K562 (cell line): Measurements from ENCODE around the gene ARMC8. TPM values are rescaled to one million over a fixed set of nuclear protein-coding genes. Genes with fewer than 3 reads are reported as not detected.

Experiments
- DNMT1 ChIP-seq: fragments of 450-650 bp; IDR thresholded peaks from 2 replicates; pipeline ENCODE4 v1.6.1; 2016; ENCODE audit warnings: antibody characterized with exemption, mild to moderate bottlenecking
- ESRRA ChIP-seq: fragments of 450-650 bp; IDR thresholded peaks from 2 replicates; pipeline ENCODE4 v1.6.1; 2014; ENCODE audit warnings: low read depth, mild to moderate bottlenecking, moderate library complexity, borderline replicate concordance
- FOXJ3 ChIP-seq: sonication (generic); formaldehyde crosslinking; IDR thresholded peaks from 2 replicates; pipeline ENCODE4 v1.4.0; 2020; ENCODE audit warnings: mild to moderate bottlenecking, missing genetic modification reagents
- HNRNPH1 ChIP-seq: fragments of 200-400 bp; formaldehyde crosslinking; optimal IDR thresholded peaks from 2 replicates; pipeline ENCODE3; 2017; ENCODE audit warnings: low read depth, mild to moderate bottlenecking, low read length, moderate library complexity
- NR2F6 ChIP-seq: fragments of 450-650 bp; formaldehyde crosslinking; IDR thresholded peaks from 2 replicates; pipeline ENCODE4 v1.4.0; 2020; ENCODE audit warnings: mild to moderate bottlenecking
- RHOXF2B ChIP-seq: fragments of 250-450 bp; sonication (Bioruptor Pico); conservative IDR thresholded peaks from 2 replicates; pipeline ENCODE4 v1.5.1; 2021
- RUNX1 ChIP-seq: sonication (generic); IDR thresholded peaks from 2 replicates; pipeline ENCODE4 v1.6.1; 2016; ENCODE audit warnings: antibody characterized with exemption, low read depth
- SMARCE1 ChIP-seq: fragments of 450-650 bp; IDR thresholded peaks from 2 replicates; pipeline ENCODE4 v1.7.1; 2016; ENCODE audit warnings: mild to moderate bottlenecking
- SMC3 ChIP-seq: conservative IDR thresholded peaks from 2 replicates; pipeline ENCODE4 v1.6.1; 2011; ENCODE audit warnings: low read depth, low read length, improper control_type of control experiment; ENCODE audit not compliant: insufficient read depth
- TSC22D4 ChIP-seq: fragments of 450-650 bp; IDR thresholded peaks from 2 replicates; pipeline ENCODE4 v1.6.1; 2016; ENCODE audit warnings: missing genetic modification characterization, missing biosample characterization, control low read depth
- ZBTB40 ChIP-seq, 2 experiments: fragments of 450-650 bp in 1 of 2; sonication (generic) in 1 of 2; formaldehyde crosslinking in 1 of 2; IDR thresholded peaks; 2 replicates each; pipeline versions ENCODE4 v1.7.1 to v1.9.0; 2016 to 2022; ENCODE audit warnings: inconsistent platforms in 1 of 2, mild to moderate bottlenecking in 1 of 2, missing genetic modification reagents in 1 of 2
- ZNF778 ChIP-seq: fragments of 450-650 bp; formaldehyde crosslinking; IDR thresholded peaks from 2 replicates; pipeline ENCODE4 v1.4.0; 2020; ENCODE audit warnings: mild to moderate bottlenecking, moderate library complexity
- polyA plus RNA-seq, 8 experiments: library from polyadenylated mRNA; depleted of rRNA in 4 of 8; stranded (reverse) in 5 of 8; unstranded in 3 of 8; fragments of >200 nt; fragmentation: Nextera tagmentation in 2 of 8; fragmentation: Illumina TruSeq in 1 of 8; extraction: Ambion mirVana in 2 of 8; extraction: Trizol in 1 of 8; gene quantifications; 2 replicates each; pipeline versions ENCODE4 v1.2.1 to v1.2.3, GENCODE V29; 2011 to 2014; ENCODE audit warnings: inconsistent platforms in 1 of 8, missing spikeins in 1 of 8
- total RNA-seq, 7 experiments: library from RNA; depleted of rRNA in 6 of 7; stranded (reverse); fragments of >200 nt in 6 of 7; fragmentation: Illumina TruSeq in 2 of 7; extraction: Trizol in 2 of 7; gene quantifications; 2 replicates each; pipeline versions ENCODE4 v1.2.1 to v1.2.3, GENCODE V29; 2011 to 2021; ENCODE audit warnings: low replicate concordance in 1 of 7
- TF ChIP-seq, protein P1 (sequence below): sonication (generic); formaldehyde crosslinking; IDR thresholded peaks from 2 replicates; pipeline ENCODE4 v1.8.0; 2022; ENCODE audit warnings: mild to moderate bottlenecking, missing genetic modification reagents, borderline replicate concordance
- TF ChIP-seq, protein P2 (sequence below): fragments of 450-650 bp; IDR thresholded peaks from 2 replicates; pipeline ENCODE4 v1.6.1; 2017; ENCODE audit warnings: antibody characterized with exemption, mild to moderate bottlenecking

The ARMC8 gene
- total and polyA plus RNA-seq, 9 of the 15 experiments (the other 6 are each of a cell fraction or from before 2014, with no cell fraction given): 22.4 to 76.1 (median 37.3) TPM

GRCh38 chr3:138199851-138200250 is 12.8 kb downstream of the ARMC8 start (continued):
- TF ChIP-seq SMC3: no peak
- no peak for TF ChIP-seq ZBTB40 (IDR thresholded peaks at IDR 0.05)
- TF ChIP-seq ZBTB40 (CRISPR knock-in tag; IDR thresholded peaks at IDR 0.05): no peak
- no peak for TF ChIP-seq HNRNPH1
- TF ChIP-seq ZNF778 (CRISPR knock-in tag): no peak
- peak; percentile 81; the same call in 1 of the 2 replicates for TF ChIP-seq ESRRA
- TF ChIP-seq DNMT1: no peak
- TF ChIP-seq TSC22D4 (tag): no peak
- peak; percentile 82 for TF ChIP-seq SMARCE1
- TF ChIP-seq NR2F6: no peak
- TF ChIP-seq, protein P1, sequence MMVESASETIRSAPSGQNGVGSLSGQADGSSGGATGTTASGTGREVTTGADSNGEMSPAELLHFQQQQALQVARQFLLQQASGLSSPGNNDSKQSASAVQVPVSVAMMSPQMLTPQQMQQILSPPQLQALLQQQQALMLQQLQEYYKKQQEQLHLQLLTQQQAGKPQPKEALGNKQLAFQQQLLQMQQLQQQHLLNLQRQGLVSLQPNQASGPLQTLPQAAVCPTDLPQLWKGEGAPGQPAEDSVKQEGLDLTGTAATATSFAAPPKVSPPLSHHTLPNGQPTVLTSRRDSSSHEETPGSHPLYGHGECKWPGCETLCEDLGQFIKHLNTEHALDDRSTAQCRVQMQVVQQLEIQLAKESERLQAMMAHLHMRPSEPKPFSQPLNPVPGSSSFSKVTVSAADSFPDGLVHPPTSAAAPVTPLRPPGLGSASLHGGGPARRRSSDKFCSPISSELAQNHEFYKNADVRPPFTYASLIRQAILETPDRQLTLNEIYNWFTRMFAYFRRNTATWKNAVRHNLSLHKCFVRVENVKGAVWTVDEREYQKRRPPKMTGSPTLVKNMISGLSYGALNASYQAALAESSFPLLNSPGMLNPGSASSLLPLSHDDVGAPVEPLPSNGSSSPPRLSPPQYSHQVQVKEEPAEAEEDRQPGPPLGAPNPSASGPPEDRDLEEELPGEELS (CRISPR knock-in tag): no peak
- TF ChIP-seq RUNX1: peak; percentile 38; the same call in 1 of the 2 replicates
- TF ChIP-seq FOXJ3 (CRISPR knock-in tag): no peak
- TF ChIP-seq, protein P2, sequence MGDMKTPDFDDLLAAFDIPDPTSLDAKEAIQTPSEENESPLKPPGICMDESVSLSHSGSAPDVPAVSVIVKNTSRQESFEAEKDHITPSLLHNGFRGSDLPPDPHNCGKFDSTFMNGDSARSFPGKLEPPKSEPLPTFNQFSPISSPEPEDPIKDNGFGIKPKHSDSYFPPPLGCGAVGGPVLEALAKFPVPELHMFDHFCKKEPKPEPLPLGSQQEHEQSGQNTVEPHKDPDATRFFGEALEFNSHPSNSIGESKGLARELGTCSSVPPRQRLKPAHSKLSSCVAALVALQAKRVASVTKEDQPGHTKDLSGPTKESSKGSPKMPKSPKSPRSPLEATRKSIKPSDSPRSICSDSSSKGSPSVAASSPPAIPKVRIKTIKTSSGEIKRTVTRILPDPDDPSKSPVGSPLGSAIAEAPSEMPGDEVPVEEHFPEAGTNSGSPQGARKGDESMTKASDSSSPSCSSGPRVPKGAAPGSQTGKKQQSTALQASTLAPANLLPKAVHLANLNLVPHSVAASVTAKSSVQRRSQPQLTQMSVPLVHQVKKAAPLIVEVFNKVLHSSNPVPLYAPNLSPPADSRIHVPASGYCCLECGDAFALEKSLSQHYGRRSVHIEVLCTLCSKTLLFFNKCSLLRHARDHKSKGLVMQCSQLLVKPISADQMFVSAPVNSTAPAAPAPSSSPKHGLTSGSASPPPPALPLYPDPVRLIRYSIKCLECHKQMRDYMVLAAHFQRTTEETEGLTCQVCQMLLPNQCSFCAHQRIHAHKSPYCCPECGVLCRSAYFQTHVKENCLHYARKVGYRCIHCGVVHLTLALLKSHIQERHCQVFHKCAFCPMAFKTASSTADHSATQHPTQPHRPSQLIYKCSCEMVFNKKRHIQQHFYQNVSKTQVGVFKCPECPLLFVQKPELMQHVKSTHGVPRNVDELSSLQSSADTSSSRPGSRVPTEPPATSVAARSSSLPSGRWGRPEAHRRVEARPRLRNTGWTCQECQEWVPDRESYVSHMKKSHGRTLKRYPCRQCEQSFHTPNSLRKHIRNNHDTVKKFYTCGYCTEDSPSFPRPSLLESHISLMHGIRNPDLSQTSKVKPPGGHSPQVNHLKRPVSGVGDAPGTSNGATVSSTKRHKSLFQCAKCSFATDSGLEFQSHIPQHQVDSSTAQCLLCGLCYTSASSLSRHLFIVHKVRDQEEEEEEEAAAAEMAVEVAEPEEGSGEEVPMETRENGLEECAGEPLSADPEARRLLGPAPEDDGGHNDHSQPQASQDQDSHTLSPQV: no peak
- TF ChIP-seq RHOXF2B (CRISPR knock-in tag): no peak
